ENCODE results near the gene CNN2.

Gene CNN2

DNA sequence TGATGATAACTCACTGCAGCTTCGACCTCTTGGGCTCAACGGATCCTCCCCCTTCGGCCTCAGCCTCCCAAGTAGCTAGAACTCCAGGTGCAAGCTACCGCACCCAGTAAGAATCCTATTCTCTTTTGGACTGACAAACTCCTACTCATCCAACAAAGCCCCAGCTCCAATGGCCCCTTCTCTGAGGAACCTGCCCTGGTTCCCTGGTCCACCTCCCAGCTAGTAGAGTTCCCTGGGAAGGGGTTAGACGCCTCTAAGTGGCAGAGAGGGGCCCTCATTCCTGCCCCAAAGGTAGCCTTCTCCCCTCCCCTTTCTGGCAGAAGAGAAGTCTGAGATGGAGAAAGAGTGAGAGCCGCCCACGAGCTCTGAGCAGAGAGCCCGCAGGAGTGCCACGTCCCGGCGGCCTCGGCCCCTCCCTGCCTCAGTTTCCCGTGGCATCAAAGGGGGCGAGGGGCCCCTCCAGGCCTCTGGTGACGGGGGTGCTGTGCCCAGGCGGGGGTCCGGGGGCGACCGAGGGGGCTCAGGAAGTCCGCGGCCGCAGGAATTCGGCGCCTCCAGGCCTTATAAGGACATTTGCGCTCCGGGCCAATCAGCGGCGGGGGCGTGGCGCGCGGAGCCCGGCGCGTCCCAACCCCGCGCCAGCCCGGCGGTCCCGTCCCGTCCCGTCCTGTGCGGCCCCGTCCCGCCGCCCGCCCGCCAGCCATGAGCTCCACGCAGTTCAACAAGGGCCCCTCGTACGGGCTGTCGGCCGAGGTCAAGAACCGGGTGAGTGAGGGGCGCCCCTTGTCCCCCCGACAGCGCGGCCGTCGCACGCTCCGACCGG is at the start of gene CNN2:
Gene CNN2 (plus strand): TSS at position 649 of the 823 bp plus-strand sequence. CDS start 54 bp downstream, at position 703.
- no peak for TF ChIP-seq BHLHE40 (IDR thresholded peaks at IDR 0.05; ENCODE audit: borderline replicate concordance)
- TF ChIP-seq LEF1 (IDR thresholded peaks at IDR 0.05; ENCODE audit: borderline replicate concordance), result 0 out of 2 replicates have a peak, but pooled peaks have one; percentile 47
- TF ChIP-seq CTBP1 (IDR thresholded peaks at IDR 0.05; ENCODE audit: borderline replicate concordance), result no peak
- no peak for TF ChIP-seq ZNF384 (IDR thresholded peaks at IDR 0.05)
- 0 out of 2 replicates have a peak, but pooled peaks have one; percentile 40 for TF ChIP-seq L3MBTL2 (conservative IDR thresholded peaks at IDR 0.05)
- TF ChIP-seq ARNT (IDR thresholded peaks at IDR 0.05), result no peak
- no peak for TF ChIP-seq TARDBP (IDR thresholded peaks at IDR 0.05)
- TF ChIP-seq ELF4 (IDR thresholded peaks at IDR 0.05), result no peak
- peak; percentile 75 for DNase-seq (ENCODE audit: extremely low spot score)
- ChIA-PET POLR2A (interaction anchor here (0.7 to 3.7 kb wide), 9 partner anchors 10 to 243 kb away, joined by 3 to 29 read pairs (median 3); partner anchors contain the start of genes ABCA7, CIRBP and WDR18), CTCF (interaction anchor here (0.8 kb wide), 1 partner anchor 26 kb away, joined by 5 read pairs; the partner anchor contains the start of gene GRIN3B)

GRCh38 chr19:977058-977464 is 49.3 kb upstream of the CNN2 start:
- DNase-seq (ENCODE audit: extremely low spot score), result no peak
- POLR2A ChIA-PET, result no interaction called here
- CTCF ChIA-PET, result no interaction called here
- TF ChIP-seq TARDBP (IDR thresholded peaks at IDR 0.05) (no peak), BHLHE40 (IDR thresholded peaks at IDR 0.05; ENCODE audit: borderline replicate concordance) (no peak), ZNF384 (IDR thresholded peaks at IDR 0.05) (no peak), SUZ12 (IDR thresholded peaks at IDR 0.05) (no peak), FOXK2 (IDR thresholded peaks at IDR 0.05) (no peak), FOXM1 (IDR thresholded peaks at IDR 0.05; ENCODE audit: borderline replicate concordance) (no peak)

GRCh38 chr19:979318-979741 is 47.1 kb upstream of the CNN2 start:
- CTCF ChIA-PET, result no interaction called here
- no peak for TF ChIP-seq CTBP1 (IDR thresholded peaks at IDR 0.05; ENCODE audit: borderline replicate concordance)
- no peak for TF ChIP-seq ZNF384 (IDR thresholded peaks at IDR 0.05)
- no peak for TF ChIP-seq BHLHE40 (IDR thresholded peaks at IDR 0.05; ENCODE audit: borderline replicate concordance)
- no peak for TF ChIP-seq NFRKB (IDR thresholded peaks at IDR 0.05)
- no peak for TF ChIP-seq LEF1 (IDR thresholded peaks at IDR 0.05; ENCODE audit: borderline replicate concordance)
- no peak for TF ChIP-seq SUZ12 (IDR thresholded peaks at IDR 0.05)
- TF ChIP-seq, protein P1, sequence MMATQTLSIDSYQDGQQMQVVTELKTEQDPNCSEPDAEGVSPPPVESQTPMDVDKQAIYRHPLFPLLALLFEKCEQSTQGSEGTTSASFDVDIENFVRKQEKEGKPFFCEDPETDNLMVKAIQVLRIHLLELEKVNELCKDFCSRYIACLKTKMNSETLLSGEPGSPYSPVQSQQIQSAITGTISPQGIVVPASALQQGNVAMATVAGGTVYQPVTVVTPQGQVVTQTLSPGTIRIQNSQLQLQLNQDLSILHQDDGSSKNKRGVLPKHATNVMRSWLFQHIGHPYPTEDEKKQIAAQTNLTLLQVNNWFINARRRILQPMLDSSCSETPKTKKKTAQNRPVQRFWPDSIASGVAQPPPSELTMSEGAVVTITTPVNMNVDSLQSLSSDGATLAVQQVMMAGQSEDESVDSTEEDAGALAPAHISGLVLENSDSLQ (IDR thresholded peaks at IDR 0.05), result no peak
- no peak for TF ChIP-seq ELF4 (IDR thresholded peaks at IDR 0.05)
- no peak for TF ChIP-seq HDGF (IDR thresholded peaks at IDR 0.05; ENCODE audit: borderline replicate concordance)
- TF ChIP-seq L3MBTL2 (conservative IDR thresholded peaks at IDR 0.05), result no peak
- no peak for TF ChIP-seq SP1 (IDR thresholded peaks at IDR 0.05)
- no peak for TF ChIP-seq TARDBP (IDR thresholded peaks at IDR 0.05)
- TF ChIP-seq ARNT (IDR thresholded peaks at IDR 0.05), result no peak
- no peak for TF ChIP-seq FOXK2 (IDR thresholded peaks at IDR 0.05)
- no peak for TF ChIP-seq FOXA1 (IDR thresholded peaks at IDR 0.05)
- no peak for TF ChIP-seq FOXM1 (IDR thresholded peaks at IDR 0.05; ENCODE audit: borderline replicate concordance)
- DNase-seq (ENCODE audit: extremely low spot score), result no peak
- POLR2A ChIA-PET, result no interaction called here

DNA sequence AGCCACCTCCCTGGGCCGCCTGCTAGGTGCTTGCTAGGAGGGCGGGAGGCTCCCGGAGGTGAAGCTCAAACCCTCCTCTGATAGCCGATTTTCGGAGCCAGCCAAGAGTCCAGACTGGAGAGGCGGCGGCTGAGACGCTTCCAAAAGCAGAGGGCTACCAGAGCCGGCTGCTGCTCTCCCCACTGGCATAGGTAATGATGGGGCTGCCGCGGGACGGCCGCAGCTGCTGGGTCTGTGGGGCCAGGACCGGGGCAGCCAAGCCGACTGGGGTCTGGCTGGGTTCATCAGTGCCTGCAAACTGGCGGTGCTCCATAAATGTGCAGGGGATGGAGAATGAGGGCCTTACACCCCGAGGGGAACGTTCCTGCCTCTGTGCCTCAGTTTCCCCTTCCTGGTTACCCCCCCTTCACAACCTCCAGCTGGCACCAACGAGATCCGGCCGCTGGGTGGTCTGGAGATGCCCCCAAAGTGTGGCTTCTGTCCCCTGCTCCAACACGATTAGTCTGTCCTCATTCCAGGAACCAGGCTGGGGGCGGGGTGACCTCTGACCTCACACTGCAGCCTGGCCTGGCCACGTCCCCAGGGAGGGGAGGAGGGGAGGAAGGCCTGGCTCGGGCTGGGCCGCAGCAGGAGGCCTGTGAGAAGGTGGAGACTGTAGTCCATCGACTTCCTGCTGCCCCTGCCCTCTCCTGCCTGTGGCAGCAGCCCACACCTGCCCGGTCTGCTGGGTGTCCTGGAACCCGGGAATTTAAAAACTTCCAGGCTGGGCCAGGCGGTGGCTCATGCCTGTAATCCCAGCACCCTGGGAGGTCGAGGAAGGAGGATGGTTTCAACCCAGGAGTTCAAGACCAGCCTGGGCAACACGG is 46.0 kb upstream of the CNN2 start:
- POLR2A ChIA-PET, result no interaction called here
- no peak for DNase-seq (ENCODE audit: extremely low spot score)
- TF ChIP-seq CTBP1 (IDR thresholded peaks at IDR 0.05; ENCODE audit: borderline replicate concordance), result no peak
- CTCF ChIA-PET, result interaction anchor here (1.2 kb wide), 1 partner anchor 9 kb away, joined by 4 read pairs; no protein-coding TSS in a partner anchor

GRCh38 chr19:982567-983170 is 43.7 kb upstream of the CNN2 start:
- TF ChIP-seq HDGF (IDR thresholded peaks at IDR 0.05; ENCODE audit: borderline replicate concordance) (no peak), ARNT (IDR thresholded peaks at IDR 0.05) (peak; percentile 68; the same call in 1 of the 2 replicates), LEF1 (IDR thresholded peaks at IDR 0.05; ENCODE audit: borderline replicate concordance) (peak; percentile 82; the same call in 1 of the 2 replicates), TARDBP (IDR thresholded peaks at IDR 0.05) (no peak), ELF4 (IDR thresholded peaks at IDR 0.05) (no peak), BHLHE40 (IDR thresholded peaks at IDR 0.05; ENCODE audit: borderline replicate concordance) (no peak), FOXM1 (IDR thresholded peaks at IDR 0.05; ENCODE audit: borderline replicate concordance) (peak; percentile 22; the same call in 1 of the 2 replicates), FOXK2 (IDR thresholded peaks at IDR 0.05) (no peak), ZNF384 (IDR thresholded peaks at IDR 0.05) (no peak), NFRKB (IDR thresholded peaks at IDR 0.05) (no peak), SP1 (IDR thresholded peaks at IDR 0.05) (no peak)
- DNase-seq (ENCODE audit: extremely low spot score), result peak; percentile 92
- POLR2A ChIA-PET, result no interaction called here
- CTCF ChIA-PET, result interaction anchor here (1.5 kb wide), 1 partner anchor 60 kb away, joined by 4 read pairs; no protein-coding TSS in a partner anchor

GRCh38 chr19:984165-984967 is 42.0 kb upstream of the CNN2 start, which contains the start of gene WDR18:
Gene WDR18 (plus strand): TSS chr19:984345. CDS start chr19:984354, 9 bp downstream.
- POLR2A ChIA-PET, result interaction anchor here (0.8 to 1.9 kb wide), 7 partner anchors 13 to 64 kb away, joined by 3 to 11 read pairs (median 4); no protein-coding TSS in a partner anchor
- peak; percentile 97 for DNase-seq (ENCODE audit: extremely low spot score)
- CTCF ChIA-PET, result interaction anchor here (1.1 to 2.5 kb wide), 3 partner anchors 11 to 63 kb away, joined by 4 to 7 read pairs (median 6); no protein-coding TSS in a partner anchor
- no peak for TF ChIP-seq ARNT (IDR thresholded peaks at IDR 0.05)
- no peak for TF ChIP-seq BHLHE40 (IDR thresholded peaks at IDR 0.05; ENCODE audit: borderline replicate concordance)
- no peak for TF ChIP-seq HDGF (IDR thresholded peaks at IDR 0.05; ENCODE audit: borderline replicate concordance)
- TF ChIP-seq LEF1 (IDR thresholded peaks at IDR 0.05; ENCODE audit: borderline replicate concordance), result no peak
- TF ChIP-seq FOXM1 (IDR thresholded peaks at IDR 0.05; ENCODE audit: borderline replicate concordance), result no peak
- TF ChIP-seq ZNF384 (IDR thresholded peaks at IDR 0.05), result no peak
